Neutrophil (primary cell): Measurements from ENCODE around the gene RAD18.

Experiments
- H3K27ac ChIP-seq: fragments of 200-600 bp; sonication (generic); 2 replicates; pipeline ENCODE4 v1.5.1; 2016; ENCODE audit warnings: mild to moderate bottlenecking, moderate library complexity
- H3K27me3 ChIP-seq: fragments of 200-600 bp; sonication (generic); 2 replicates; pipeline ENCODE4 v1.6.0; 2016; ENCODE audit warnings: mild to moderate bottlenecking
- H3K36me3 ChIP-seq: fragments of 200-600 bp; sonication (generic); 2 replicates; pipeline ENCODE4 v1.5.1; 2017
- H3K4me1 ChIP-seq, 2 experiments: fragments of 200-600 bp in 1 of 2; sonication (generic) in 1 of 2; 1 replicate in 1 of 2; 2 replicates in 1 of 2; pipeline versions ENCODE4 v1.5.1 to v1.6.1; 2013 to 2016; ENCODE audit warnings: low read depth in 1 of 2, low read length in 1 of 2, mild to moderate bottlenecking in 1 of 2, moderate library complexity in 1 of 2; ENCODE audit not compliant: control insufficient read depth in 1 of 2, insufficient read depth in 1 of 2
- H3K4me3 ChIP-seq, 2 experiments: fragments of 200-600 bp in 1 of 2; sonication (generic) in 1 of 2; 1 replicate in 1 of 2; 2 replicates in 1 of 2; pipeline ENCODE4 v1.5.1; 2013 to 2016; ENCODE audit warnings: low read depth in 1 of 2, low read length in 1 of 2, mild to moderate bottlenecking in 1 of 2, moderate library complexity in 1 of 2
- H3K9me3 ChIP-seq: fragments of 200-600 bp; sonication (generic); 2 replicates; pipeline ENCODE4 v1.5.1; 2016
- TF ChIP-seq, protein P1 (sequence below): fragments of 200-600 bp; sonication (generic); IDR thresholded peaks from 2 replicates; pipeline ENCODE4 v1.5.1; 2016; ENCODE audit warnings: antibody characterized with exemption

Gene RAD18

DNA sequence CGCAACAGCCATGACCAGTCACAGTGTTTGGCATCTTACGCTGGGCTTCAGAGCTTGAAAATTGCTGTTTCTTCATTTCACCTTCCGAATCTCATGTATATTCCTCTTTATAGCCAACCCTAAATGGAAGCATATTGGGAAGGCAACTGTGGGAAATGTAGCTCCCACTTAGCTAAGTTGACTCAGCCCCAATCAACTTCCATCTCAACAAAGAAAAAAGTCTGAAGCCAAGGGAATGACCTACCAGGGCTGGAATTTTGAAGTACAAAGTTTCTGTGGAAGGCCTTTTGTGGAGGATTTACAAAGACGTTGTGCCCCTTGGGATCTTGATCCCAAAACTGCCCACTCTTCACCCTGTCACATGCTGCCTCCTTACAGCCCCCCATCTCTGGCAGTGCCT is 108.6 kb downstream of the RAD18 start:
- no peak overlapping the region for H3K4me3 ChIP-seq
- H3K27me3 ChIP-seq, result no peaks in the 10 kb centered on the region
- no peaks in the 10 kb centered on the region for H3K4me1 ChIP-seq
- H3K36me3 ChIP-seq, result no peaks in the 10 kb centered on the region
- H3K27ac ChIP-seq, result no peak overlapping the region
- TF ChIP-seq, protein P1, sequence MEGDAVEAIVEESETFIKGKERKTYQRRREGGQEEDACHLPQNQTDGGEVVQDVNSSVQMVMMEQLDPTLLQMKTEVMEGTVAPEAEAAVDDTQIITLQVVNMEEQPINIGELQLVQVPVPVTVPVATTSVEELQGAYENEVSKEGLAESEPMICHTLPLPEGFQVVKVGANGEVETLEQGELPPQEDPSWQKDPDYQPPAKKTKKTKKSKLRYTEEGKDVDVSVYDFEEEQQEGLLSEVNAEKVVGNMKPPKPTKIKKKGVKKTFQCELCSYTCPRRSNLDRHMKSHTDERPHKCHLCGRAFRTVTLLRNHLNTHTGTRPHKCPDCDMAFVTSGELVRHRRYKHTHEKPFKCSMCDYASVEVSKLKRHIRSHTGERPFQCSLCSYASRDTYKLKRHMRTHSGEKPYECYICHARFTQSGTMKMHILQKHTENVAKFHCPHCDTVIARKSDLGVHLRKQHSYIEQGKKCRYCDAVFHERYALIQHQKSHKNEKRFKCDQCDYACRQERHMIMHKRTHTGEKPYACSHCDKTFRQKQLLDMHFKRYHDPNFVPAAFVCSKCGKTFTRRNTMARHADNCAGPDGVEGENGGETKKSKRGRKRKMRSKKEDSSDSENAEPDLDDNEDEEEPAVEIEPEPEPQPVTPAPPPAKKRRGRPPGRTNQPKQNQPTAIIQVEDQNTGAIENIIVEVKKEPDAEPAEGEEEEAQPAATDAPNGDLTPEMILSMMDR, result no peak
- H3K9me3 ChIP-seq, result no peaks in the 10 kb centered on the region

- H3K9me3 ChIP-seq, result no peaks in the 10 kb centered on the region
- H3K4me3 ChIP-seq, result no peak overlapping the region
- no peaks in the 10 kb centered on the region for H3K4me1 ChIP-seq
- H3K27me3 ChIP-seq, result no peaks in the 10 kb centered on the region
- no peaks in the 10 kb centered on the region for H3K36me3 ChIP-seq
- TF ChIP-seq, protein P1, result no peak
- H3K27ac ChIP-seq, result no peak overlapping the region
These were observed 110.2 kb downstream of the RAD18 start for GRCh38 chr3:8853081-8853480.

DNA sequence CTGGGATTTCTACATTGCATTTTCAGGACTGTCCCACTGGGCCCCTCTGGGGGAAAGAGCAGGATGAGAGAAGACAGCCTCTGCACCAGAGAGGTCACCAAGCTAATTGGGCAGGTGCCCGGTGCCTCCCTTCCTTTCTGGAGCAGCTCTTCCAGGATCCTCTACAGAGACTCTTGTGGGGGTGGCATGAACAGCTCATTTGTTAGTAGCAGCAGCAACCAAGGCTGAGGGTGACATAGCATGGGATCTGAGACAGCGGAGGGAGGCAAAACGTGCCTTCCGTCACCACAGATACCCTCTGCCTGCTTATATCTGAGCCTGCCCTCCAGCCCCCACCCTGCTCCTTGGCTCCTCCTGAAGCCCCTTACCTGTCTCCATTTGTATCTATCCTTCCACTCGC is 110.8 kb downstream of the RAD18 start:
- TF ChIP-seq, protein P1, result no peak
- H3K27me3 ChIP-seq, result no peaks in the 10 kb centered on the region
- no peaks in the 10 kb centered on the region for H3K9me3 ChIP-seq
- no peak overlapping the region for H3K4me3 ChIP-seq
- no peaks in the 10 kb centered on the region for H3K36me3 ChIP-seq
- H3K27ac ChIP-seq, result no peak overlapping the region
- no peaks in the 10 kb centered on the region for H3K4me1 ChIP-seq

DNA sequence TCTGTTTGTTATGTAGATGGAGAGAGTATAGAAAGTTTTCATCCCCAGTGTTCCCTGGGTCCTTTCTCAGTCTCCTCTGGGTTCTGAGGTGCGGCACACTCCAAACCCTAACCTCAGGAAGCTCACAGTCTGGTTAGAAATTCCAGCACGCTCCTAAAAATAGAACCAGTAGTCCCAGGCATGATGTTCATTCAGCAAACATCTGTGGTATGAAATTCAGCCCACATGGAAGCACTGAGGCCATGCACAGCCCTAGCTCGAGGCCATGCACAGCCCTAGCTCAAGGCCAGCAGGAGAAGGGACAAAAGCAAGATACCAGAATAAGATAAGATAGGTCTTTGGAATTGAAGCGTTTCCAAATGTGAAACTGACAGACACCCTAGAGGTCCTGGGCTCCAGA is 111.6 kb downstream of the RAD18 start:
- H3K4me1 ChIP-seq, result no peaks in the 10 kb centered on the region
- no peak overlapping the region for H3K4me3 ChIP-seq
- no peaks in the 10 kb centered on the region for H3K36me3 ChIP-seq
- no peak overlapping the region for H3K27ac ChIP-seq
- no peaks in the 10 kb centered on the region for H3K27me3 ChIP-seq
- H3K9me3 ChIP-seq, result no peaks in the 10 kb centered on the region
- TF ChIP-seq, protein P1, result no peak

DNA sequence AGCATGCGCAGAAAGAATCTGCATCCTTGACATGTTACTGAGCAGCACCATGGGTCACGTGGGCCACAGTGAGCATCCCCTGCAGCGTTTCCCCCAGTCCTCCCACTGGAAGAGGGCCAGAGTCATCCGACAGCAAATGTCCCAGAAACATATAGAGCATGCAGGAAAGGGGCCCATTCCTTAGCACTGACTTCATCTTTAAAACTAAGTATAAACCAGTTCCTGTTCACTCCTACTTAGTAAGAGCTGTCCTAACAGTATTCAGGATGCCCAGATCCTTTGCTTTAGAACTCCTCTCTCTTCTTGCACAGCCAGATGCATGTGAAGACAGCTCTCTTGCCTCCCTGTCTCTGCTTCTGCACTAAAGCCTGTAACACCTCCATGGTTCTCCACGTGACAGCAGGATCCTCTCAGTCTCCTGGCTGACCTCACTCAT is 114.6 kb downstream of the RAD18 start:
- H3K4me1 ChIP-seq, result no peaks in the 10 kb centered on the region
- no peaks in the 10 kb centered on the region for H3K36me3 ChIP-seq
- TF ChIP-seq, protein P1, result no peak
- H3K27me3 ChIP-seq, result no peaks in the 10 kb centered on the region
- H3K9me3 ChIP-seq, result no peaks in the 10 kb centered on the region
- H3K27ac ChIP-seq, result no peak overlapping the region
- no peak overlapping the region for H3K4me3 ChIP-seq

- TF ChIP-seq, protein P1, result no peak
- Histone ChIP-seq H3K4me3 (no peak overlapping the region), H3K36me3 (no peaks in the 10 kb centered on the region), H3K27me3 (no peaks in the 10 kb centered on the region), H3K4me1 (no peaks in the 10 kb centered on the region), H3K9me3 (no peaks in the 10 kb centered on the region), H3K27ac (no peak overlapping the region)
These were observed 116.0 kb downstream of the RAD18 start for GRCh38 chr3:8847317-8847716.
